ENCODE measurements around the gene GTF3C5.
"Not testable (repeated sequence)": the region's sequence is repeated elsewhere in the genome, so short reads cannot be mapped to it uniquely, and the experiment has no call there.

Gene GTF3C5

DNA sequence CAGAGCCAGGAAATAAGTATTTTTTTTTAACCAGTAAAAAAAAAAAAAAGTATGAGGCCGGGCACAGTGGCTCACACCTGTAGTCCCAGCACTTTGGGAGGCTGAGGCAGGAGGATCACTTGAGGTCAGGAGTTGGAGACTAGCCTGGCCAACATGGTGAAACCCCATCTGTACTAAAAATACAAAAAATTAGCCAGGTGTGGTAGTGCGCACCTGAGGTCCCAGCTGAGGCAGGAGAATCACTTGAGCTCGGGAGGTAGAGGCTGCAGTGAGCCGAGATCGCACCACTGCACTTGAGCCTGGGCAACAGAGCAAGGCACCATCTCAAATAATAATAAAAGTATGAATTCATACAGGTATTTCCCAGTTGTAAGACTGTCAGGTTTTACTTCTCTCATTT lies 41.4 kb downstream of the GTF3C5 start:
- not testable (repeated sequence) for DNase-seq

DNA sequence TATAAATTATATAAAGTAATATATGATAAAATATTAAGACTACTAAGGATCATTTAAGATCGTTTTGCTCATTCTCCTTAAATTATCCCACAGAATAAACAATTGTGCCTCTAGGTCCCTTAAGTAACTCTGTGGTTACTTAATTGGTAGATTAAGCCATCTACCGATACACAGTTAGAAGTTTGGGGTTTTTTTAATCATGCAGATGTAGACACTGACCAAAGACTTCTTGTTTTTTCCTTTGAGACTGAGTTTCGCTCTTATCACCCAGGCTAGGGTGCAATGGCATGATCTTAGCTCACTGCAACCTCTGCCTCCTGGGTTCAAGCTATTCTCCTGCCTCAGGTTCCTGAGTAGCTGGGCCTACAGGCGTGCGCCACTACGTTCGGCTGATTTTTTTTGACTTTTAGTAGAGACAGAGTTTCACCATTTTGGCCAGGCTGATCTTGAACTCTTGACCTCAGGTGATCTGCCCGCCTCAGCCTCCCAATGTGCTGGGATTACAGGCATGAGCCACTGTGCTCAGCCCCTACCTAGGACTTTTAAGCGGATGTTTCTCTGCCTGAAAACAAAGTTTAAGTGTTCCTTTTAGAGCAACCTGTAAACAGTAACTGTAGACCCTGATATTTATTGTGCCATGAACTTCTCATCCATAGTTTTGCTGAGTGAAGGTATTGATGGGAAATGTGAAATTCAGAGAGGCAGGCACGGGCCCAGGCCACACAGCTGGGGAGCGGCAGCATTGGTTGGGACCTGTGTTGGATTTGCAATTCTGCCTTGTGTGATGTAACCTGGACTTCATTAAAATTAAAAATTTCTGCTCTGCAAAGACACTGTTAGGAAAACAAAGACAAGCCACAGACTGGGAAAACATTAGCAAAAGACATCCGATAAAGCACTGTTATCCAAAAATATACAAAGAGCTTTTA lies 42.6 kb downstream of the GTF3C5 start:
- peak in 1 of 2 experiments; percentile 12 for DNase-seq

DNA sequence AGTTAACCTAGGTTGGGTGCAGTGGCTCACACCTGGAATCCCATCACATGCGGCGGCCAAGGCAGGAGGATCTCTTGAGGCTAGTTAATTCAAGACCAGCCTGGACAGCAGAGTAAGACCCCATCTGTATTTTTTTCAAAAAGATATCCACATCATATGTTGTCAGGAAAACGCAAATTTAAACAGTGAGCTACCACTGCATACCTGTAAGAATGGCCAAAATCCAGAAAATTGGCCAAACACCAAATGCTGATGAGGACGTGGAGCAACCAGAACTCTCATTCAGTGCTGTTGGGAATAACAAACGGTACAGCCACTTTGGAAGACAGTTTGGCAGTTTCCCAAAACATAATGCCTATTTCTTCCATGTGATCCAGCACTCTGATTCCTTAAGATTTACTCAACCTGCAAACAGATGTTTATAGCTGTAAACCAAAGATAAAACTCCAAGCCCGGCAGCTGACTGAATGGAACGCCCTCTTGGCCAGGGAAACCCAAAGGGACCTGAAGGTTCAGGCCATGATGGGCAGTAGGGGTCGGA lies 43.4 kb downstream of the GTF3C5 start:
- no peak for DNase-seq

DNA sequence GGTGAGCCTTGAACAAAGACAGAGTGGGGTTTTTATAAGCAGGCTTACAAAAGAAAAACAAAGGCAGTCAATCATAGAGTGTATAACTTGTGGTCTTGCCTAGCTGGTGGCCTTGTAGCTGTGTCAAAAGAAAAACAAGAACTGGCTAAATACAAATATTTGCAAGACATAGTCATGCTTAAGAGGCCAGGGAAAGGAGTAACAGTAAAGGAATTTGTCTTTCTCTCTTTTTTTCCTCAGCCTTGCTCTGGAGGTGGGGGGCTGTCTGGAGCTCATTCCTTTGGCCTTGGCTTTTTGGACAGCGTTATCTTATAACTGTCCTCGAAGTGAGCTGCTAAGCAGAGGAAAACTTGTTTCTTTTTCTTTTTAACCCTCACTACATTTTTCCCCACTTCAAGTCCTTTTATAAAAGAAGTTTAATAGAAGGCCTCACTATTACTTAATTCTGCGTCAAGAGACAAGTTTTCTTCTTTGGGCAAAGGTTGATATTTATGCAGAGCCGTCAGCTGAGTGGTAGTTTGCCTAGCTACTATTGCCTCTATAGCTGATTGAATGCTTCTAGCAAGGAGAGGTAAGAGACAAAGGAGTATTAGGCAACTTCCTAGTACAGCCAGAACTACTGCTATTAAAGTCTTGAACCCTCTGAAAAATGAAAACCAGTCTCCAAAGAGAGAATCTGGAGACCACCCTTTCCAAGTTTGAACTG lies 45.3 kb downstream of the GTF3C5 start:
- no peak for DNase-seq

DNA sequence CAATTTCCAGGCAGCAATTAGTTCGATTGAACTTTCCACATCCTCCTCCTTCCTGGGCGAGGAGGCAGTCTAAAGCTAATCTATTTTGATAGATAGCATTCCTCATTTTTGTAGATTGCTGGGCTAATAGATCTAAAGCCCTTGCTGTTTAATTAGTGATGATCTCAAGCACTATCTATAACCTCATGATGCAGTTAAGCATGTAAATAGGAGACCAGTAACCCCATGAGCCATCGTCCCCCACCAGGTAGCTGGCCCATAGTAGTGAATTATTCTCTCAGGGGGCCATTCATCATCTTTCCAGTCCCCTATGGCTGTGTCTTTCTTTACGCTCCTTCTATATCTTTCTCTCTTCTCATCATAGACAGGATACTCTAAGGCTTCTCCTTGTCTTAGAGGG lies 45.9 kb downstream of the GTF3C5 start:
- no peak for DNase-seq

DNA sequence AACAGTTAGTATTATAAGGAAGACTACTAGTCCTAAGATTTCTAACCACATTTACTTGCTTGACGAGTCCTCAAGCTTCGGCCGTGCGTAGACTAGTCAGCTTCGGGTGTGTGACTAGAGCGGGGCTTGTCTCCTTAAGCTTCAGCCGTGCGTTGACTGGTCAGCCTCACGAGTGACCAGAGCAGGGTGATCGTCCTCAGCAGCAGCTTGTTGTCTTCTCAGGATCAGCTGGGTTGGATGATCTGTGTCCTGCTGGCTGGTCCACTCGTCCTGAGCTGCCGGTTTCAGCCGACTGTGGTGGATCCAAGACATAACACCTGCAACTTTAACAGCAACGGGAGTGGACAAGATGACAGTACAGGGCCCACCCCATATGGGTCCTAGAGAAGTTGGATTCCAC lies 47.7 kb downstream of the GTF3C5 start:
- no peak for DNase-seq

DNA sequence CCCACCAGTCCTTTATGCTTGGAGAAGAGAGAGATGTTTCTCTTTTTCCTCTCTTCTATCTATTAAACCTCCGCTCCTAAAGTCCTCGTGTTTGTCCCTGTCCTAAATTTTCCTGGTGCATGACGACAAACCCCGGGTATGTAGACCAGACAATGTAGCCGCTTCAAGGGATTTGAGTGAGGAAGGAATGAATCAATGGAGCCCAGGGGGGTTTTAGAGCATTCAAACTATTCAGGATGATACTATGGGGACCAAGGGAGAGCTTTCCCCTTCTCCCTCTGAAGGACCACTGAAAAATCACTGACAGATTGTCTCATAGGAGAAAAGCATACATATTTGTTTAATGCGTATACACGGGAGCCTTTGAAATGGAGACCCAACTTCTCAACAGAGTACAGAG lies 49.4 kb downstream of the GTF3C5 start:
- no peak for DNase-seq

DNA sequence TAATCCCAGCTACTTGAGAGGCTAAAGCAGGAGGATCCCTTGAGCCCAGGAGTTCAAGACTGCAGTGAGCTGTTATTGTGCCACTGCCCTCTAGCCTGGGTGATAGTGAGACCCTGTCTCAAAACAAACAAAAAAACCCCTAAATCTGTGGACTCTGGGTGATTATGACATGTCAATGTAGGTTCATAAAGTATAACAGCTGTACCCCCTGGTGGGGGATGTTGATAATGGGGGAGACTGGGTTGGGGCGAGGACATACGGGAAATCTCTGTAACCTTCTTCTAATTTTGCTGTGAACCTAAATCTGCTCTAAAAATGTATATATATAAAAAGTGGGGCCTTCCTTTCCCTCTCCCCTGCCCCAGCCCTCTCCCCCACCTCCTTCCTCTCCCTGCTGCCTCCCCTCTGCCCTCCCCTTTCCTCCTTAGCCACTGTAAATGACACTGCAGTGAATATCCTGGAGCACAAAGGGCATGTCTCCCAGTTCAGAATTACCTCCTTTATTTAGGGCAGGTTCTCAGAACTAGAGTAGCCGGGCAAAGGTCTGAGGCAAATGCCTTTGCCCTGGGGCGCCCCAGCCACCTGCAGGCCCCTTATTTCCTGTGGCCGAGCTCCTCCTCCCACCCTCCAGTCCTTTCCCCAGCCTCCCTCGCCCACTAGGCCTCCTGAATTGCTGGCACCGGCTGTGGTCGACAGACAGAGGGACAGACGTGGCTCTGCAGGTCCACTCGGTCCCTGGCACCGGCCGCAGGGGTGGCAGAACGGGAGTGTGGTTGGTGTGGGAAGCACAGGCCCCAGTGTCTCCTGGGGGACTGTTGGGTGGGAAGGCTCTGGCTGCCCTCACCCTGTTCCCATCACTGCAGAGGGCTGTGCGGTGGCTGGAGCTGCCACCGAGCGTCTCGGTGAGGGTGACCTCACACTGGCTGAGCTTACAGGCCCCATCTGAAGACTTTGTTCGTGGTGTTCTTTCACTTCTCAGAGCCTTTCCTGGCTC lies 50.3 kb downstream of the GTF3C5 start:
- not testable (repeated sequence) for DNase-seq

DNA sequence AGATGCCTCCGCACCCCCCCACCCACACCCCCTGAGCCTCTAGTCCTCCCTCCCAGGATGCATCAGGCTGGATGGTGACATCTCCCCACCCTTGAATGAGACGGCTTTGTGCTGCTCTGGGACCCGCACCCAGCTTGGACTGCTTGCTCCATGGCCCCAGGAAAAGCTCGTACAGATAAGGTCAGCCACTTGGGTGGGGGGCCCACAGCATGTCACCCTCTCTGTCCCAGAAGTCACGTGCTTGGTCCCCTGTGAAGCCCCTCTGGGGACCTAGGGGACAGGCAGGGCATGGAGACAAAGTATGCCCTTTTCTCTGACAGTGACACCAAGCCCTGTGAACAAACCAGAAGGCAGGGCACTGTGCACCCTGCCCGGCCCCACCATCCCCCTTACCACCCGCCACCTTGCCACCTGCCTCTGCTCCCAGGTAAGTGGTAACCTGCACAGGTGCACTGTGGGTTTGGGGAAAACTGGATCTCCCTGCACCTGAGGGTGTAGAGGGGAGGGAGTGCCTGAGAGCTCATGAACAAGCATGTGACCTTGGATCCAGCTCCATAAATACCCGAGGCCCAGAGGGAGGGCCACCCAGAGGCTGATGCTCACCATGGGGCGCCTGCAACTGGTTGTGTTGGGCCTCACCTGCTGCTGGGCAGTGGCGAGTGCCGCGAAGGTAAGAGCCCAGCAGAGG lies 51.3 kb downstream of the GTF3C5 start:
- not testable (repeated sequence) for DNase-seq

DNA sequence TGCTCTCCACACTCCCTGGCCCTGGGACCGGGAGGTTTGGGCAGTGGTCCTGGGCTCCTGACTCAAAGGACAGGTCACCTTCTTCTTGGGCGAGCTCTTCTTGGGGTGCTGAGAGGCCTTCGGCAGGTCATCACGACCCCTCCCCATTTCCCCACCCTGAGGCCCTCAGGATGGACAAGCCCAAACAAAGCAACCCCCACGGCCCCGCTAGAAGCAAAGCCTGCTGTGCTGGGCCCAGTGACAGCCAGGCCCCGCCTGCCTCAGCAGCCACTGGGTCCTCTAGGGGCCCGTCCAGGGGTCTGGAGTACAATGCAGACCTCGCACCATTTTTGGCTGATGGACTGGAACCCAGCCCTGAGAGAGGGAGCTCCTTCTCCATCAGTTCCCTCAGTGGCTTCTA lies 52.9 kb downstream of the GTF3C5 start:
- not testable (repeated sequence) for DNase-seq

DNA sequence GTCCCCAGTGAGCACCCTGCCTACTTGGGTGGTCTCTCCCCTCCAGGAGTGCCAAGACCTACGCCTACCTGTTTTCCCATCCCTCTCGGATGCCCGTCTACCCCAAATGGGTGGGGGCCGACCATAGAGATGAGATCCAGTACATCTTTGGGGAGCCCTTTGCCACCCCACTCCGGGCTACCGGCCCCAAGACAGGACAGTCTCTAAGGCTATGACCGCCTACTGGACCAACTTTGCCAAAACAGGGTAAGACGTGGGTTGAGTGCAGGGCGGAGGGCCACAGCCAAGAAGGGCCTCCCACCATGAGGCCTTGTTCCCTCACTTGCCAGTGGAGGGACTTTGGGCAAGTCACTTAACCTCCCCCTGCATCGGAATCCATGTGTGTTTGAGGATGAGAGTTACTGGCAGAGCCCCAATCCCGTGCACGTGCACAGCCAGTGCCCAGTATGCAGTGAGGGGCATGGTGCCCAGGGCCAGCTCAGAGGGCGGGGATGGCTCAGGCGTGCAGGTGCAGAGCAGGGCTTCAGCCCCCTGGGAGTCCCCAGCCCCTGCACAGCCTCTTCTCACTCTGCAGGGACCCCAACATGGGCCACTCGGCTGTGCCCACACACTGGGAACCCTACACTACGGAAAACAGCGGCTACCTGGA lies 55.5 kb downstream of the GTF3C5 start:
- not testable (repeated sequence) for DNase-seq

DNA sequence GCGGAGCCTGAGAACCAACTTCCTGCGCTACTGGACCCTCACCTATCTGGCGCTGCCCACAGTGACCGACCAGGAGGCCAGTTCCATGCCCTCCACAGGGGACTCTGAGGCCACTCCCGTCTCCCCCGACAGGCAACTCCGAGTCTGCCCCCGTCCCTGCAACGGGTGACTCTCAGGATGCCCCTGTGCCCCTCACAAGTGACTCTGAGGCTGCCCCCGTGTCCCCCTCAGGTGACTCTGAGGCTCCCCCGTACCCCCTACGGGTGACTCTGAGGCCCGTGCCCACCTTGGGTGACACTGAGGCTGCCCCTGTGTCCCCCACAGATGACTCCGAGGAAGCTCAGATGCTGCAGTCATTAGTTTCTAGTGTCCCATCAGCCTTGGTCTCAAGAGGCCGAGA lies 56.1 kb downstream of the GTF3C5 start:
- DNase-seq = no peak

DNA sequence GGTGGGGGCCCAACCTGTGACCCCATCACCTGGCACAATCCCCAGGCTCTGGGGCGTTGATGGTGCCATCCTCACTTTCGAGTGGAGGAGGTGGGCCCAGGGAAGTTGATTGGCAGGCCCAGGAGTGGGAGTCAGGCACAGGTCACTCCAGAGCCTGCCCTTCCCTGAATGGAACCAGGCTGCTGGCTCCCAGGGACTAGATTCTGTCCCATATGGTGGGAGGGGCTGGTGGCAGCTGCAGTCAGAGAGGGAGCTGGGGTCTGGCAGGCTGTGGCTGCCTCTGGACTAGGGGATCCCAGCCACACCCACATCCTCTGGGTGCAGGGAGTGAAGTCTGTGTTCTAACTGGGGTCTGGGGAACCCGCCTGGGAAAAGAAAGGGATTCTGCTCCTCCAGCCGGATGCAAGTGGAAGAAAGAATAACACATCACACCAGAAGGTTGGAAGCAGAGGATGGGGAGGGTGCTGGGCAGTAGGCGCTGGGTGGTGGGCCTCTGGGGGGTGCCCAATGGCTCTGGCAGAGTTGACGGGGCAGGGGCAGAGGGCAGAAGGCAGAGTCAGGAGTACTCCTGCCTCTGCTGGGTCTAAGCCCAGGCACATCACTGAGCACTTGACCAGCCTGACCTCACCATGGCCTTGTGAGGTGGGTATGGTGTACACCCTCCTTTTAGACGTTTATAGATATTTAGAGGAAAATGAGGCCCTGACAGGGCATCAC lies 56.8 kb downstream of the GTF3C5 start:
- DNase-seq = no peak

DNA sequence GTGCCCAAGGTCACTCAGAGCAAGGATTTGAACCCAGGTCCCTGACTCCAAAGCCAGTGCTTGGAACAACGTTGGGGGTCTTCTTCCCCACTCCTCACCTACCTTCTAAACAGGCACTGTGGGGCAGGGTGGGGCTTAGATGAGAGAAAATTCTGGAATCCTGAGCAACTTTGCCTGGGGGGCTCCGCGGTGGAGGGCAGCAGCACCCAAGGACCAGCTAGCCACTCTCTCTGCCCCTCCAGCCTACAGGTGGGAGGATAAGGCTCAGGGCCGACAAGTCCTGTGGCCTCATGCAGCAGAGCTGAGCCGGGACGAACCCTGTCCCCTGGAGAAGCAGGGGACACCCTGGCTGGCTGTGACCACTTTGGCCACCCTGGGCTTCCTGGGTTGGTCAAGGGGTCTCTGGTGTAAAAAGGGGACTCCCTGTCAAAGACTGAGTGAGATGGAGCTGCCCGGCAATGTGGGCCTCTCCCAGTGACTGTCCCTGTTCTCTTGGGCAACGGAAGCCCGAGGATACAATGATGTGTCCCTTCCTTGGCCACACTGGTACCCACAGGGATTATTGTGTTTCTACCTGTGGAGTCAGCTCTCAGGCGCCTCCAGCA lies 57.5 kb downstream of the GTF3C5 start:
- no peak for DNase-seq

DNA sequence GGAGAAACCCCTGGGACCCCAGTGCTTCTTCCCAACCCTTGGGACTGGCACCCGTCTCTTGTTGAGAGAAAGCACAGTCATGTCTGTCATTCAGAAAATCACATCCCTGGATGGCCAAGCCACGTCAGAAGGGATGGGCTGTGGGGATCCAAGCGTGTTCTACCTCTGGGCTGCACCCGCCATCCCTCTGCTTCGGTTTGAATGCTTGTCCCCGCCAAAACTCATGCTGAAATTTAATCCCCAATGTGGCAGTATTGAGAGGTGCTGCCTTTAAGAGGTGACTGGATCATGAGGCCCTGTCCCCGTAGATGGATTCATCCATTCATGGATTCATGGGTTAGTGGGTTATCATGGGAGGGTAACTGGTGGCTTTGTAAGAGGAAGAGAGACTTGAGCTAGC lies 58.0 kb downstream of the GTF3C5 start:
- DNase-seq = no peak

DNA sequence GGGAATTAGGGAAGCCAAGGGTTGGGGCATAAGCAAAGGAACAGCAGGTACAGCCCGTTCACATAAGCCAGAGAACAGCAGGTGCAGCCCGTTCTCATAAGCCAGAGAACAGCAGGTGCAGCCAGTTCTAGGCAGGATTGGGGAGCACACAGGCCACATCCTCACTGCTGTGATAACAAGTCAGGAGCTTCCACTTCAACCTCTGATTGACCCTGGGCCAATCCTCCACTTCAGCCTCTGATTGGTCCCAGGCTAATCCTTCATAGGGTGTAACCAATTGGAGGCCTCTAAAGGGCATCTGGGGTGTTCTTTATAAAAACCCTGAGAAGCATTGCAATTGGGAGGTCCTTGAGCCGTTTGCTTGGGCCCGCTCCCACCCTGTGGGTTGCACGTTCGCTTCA lies 58.5 kb downstream of the GTF3C5 start:
- no peak for DNase-seq

DNA sequence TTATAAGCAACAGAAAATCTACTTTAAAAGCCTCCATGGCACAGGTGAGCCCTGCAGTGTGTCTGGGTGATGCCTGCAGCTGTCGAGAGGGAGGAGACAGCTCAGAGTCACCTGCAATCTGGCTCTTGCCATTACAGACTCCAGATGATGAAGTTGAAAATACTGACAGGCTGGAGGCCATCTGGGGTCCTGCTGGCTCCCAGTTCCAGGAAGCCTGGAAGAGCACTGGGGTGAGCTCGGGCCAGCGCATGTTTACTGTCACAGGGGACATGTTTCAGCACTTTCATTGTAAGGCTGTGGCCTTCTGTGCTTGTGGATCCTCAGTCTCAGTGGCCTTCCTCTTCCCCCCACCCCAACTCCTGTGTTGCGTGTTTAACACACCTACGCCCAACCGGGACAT lies 59.4 kb downstream of the GTF3C5 start:
- no peak for DNase-seq

DNA sequence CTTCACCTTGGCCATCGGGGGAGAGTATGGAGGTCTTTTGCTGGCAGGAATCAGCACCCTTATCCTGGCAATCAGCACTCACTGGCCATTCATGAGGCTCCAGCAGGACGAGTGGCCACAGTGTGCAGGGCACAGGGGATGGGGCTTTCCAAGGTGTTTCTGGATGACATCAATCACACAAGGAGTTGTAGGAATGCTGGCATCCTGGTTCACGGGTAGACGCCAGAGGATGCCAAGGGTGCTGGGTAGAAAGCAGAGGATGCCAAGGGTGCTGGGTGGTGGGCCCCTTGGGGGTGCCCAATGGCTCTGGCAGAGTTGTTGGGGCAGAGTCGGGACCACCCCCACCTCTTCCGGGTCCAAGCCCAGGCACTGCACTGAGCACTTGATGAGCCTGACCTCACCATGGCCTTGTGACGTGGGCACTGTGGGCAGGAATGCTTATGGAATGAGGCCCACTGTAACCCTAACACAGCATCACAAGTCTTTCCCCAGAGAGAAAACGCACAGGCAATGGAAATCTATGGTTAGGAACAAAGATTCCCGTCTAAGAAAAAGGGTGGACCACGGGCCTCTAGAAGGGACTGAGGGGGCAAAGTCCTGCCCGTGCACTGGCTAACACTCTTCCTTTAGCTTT lies 60.1 kb downstream of the GTF3C5 start:
- no peak for DNase-seq

DNA sequence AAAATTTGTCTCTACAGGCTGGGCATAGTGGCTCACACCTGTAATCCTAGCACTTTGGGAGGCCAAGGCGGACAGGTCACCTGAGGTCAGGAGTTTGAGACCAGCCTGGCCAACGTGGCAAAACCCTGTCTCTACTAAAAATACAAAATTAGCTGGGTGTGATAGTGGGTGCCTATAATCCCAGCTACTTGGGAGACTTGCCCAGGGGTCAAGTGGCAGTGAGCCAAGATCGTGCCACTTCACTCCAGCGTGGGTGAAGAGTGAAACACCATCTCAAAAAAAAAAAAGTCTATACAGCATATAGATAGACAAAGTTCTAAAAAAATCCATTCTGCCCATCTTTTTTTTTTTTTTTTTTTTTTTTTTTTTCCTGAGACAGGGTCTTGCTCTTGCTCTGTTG lies 63.6 kb downstream of the GTF3C5 start:
- DNase-seq = not testable (repeated sequence)

Measured in AML-193 (cell line).